ENCODE results near the gene MSRB3. TPM values are rescaled to one million over a fixed set of nuclear protein-coding genes. Genes with fewer than 3 reads are reported as not detected.

Gene MSRB3
- total and polyA plus RNA-seq, 2 donors (not counting 3 experiments of a cell fraction or from before 2014, with no cell fraction given): 20.0 to 59.3 TPM

- intact Hi-C loops (cut with micrococcal nuclease): no loop called here
- POLR2A ChIA-PET: no interaction called here
- FAIRE-seq (no peak), DNase-seq (ENCODE audit: low read depth, low spot score) (no peak)
- H3K27ac ChIP-seq (ENCODE audit: insufficient read depth, low read depth, low read length): no peak overlapping the region
- H3K4me2 ChIP-seq (ENCODE audit: insufficient read depth, low read length): no peak overlapping the region
- no peaks in the 10 kb centered on the region for H3K9me1 ChIP-seq (replicated peaks; ENCODE audit: control insufficient read depth, extremely low read depth, insufficient read depth, low read length)
- no peaks in the 10 kb centered on the region for H3K4me1 ChIP-seq (ENCODE audit: control insufficient read depth, extremely low read depth, insufficient read depth, low read length)
- CTCF ChIA-PET: interaction anchor here (1.0 kb wide), 1 partner anchor 10 kb away, joined by 3 read pairs; no protein-coding TSS in a partner anchor
- dilution Hi-C loops (cut with MboI; ENCODE audit: extremely low pct_ligation_motif_present, low sequenced_read_pairs): no loop called here
- no peaks in the 10 kb centered on the region for H3K9me3 ChIP-seq (replicated peaks; ENCODE audit: control insufficient read depth, insufficient read depth, low read length)
- H2AFZ ChIP-seq (ENCODE audit: low read depth, low read length): no peak overlapping the region
- H3K27me3 ChIP-seq (ENCODE audit: control insufficient read depth in 2 of 2, insufficient read depth in 2 of 2, low read length in 2 of 2): no peaks in the 10 kb centered on the region
- peaks cover 68% of the 10 kb centered on the region for H3K79me2 ChIP-seq (ENCODE audit: control insufficient read depth, insufficient read depth, low read length)
- peaks cover 2% of the 10 kb centered on the region for H4K20me1 ChIP-seq (replicated peaks; ENCODE audit: control insufficient read depth, extremely low read depth, insufficient read depth, low read length)
- H3K4me3 ChIP-seq (replicated peaks in 1 of 3; ENCODE audit: insufficient read depth in 1 of 3, low read depth in 1 of 3, low read length in 3 of 3): no peak overlapping the region
- TF ChIP-seq CTCF (IDR thresholded peaks at IDR 0.05; ENCODE audit: extremely low read depth in 1 of 2, insufficient read depth in 1 of 2, low read depth in 1 of 2, low read length in 2 of 2): no peak
- no peak for TF ChIP-seq JUN (IDR thresholded peaks at IDR 0.05; ENCODE audit: borderline replicate concordance, insufficient read depth, insufficient read length, low read depth)
- no peak for TF ChIP-seq GATA2 (IDR thresholded peaks at IDR 0.05; ENCODE audit: insufficient read depth, insufficient read length, low read depth, low read length)
- TF ChIP-seq POLR2A (IDR thresholded peaks at IDR 0.05; ENCODE audit: low read depth, low read length): no peak
- no peak for TF ChIP-seq MAX (IDR thresholded peaks at IDR 0.05; ENCODE audit: insufficient read depth, insufficient read length)
- no peak for TF ChIP-seq EZH2 (IDR thresholded peaks at IDR 0.05; ENCODE audit: borderline replicate concordance, low read depth, low read length, severe bottlenecking)
- TF ChIP-seq POLR2AphosphoS5 (IDR thresholded peaks at IDR 0.05; ENCODE audit: insufficient read depth, low read depth, low read length): no peak
- TF ChIP-seq MYC (IDR thresholded peaks at IDR 0.05; ENCODE audit: low read depth, low read length): no peak
- no peak for TF ChIP-seq FOS (IDR thresholded peaks at IDR 0.05; ENCODE audit: borderline replicate concordance, insufficient read depth, low read length)
- no peaks in the 10 kb centered on the region for H3K36me3 ChIP-seq (ENCODE audit: control insufficient read depth in 2 of 2, extremely low read depth in 1 of 2, insufficient read depth in 2 of 2, low read length in 2 of 2)
- no TSS peak for BruUV-seq (replicated peaks)
- H3K9ac ChIP-seq (replicated peaks; ENCODE audit: extremely low read depth, insufficient read depth, low read length): no peak overlapping the region
Measured at GRCh38 chr12:65292241-65292640, 13.8 kb downstream of the MSRB3 start.
